Breast epithelium (tissue), 4 donors: ENCODE results near the gene CDK18. TPM values are rescaled to one million over a fixed set of nuclear protein-coding genes. Genes with fewer than 3 reads are reported as not detected.

Source experiments
- DNase-seq, 2 donors: peaks; one replicate each; pipeline ENCODE4 v3.0.0-alpha.2; 2019; ENCODE audit warnings: low spot score in 2 of 2
- H3K27ac ChIP-seq, 2 donors: fragments of 200-600 bp; sonication (generic) in 1 of 2; one replicate each; pipeline ENCODE4 v1.5.1; 2016 to 2019; ENCODE audit warnings: mild to moderate bottlenecking in 1 of 2
- H3K27me3 ChIP-seq, 2 donors: fragments of 200-600 bp; sonication (generic) in 1 of 2; one replicate each; pipeline versions ENCODE4 v1.5.1 to v1.6.0; 2017 to 2019; ENCODE audit warnings: control low read depth in 1 of 2, mild to moderate bottlenecking in 1 of 2
- H3K36me3 ChIP-seq: fragments of 200-600 bp; one replicate; pipeline ENCODE4 v1.5.1; 2019
- H3K4me1 ChIP-seq, 2 donors: fragments of 200-600 bp; sonication (generic); one replicate each; pipeline ENCODE4 v1.5.1; 2016 to 2019; ENCODE audit warnings: control low read depth in 1 of 2
- H3K4me3 ChIP-seq, 3 donors: fragments of 200-600 bp; sonication (generic); 1 replicate in 2 of 3; 2 replicates in 1 of 3; pipeline ENCODE4 v1.5.1; 2016 to 2019; ENCODE audit warnings: mild to moderate bottlenecking in 3 of 3, moderate library complexity in 2 of 3
- H3K9me3 ChIP-seq, 2 donors: fragments of 200-600 bp; sonication (generic) in 1 of 2; one replicate each; pipeline ENCODE4 v1.5.1; 2016 to 2019; ENCODE audit warnings: control low read depth in 1 of 2
- CTCF ChIP-seq, 3 donors: fragments of 450-650 bp; IDR thresholded peaks; one replicate each; pipeline ENCODE4 v1.5.1; 2016 to 2017; ENCODE audit warnings: antibody characterized with exemption in 3 of 3, mild to moderate bottlenecking in 3 of 3, moderate library complexity in 3 of 3
- POLR2A ChIP-seq: fragments of 450-650 bp; IDR thresholded peaks from one replicate; pipeline ENCODE4 v1.6.1; 2016; ENCODE audit warnings: antibody characterized with exemption, mild to moderate bottlenecking, moderate library complexity
- POLR2AphosphoS5 ChIP-seq, 3 donors: sonication (generic); formaldehyde crosslinking; IDR thresholded peaks; one replicate each; pipeline ENCODE4 v1.6.1; 2017; ENCODE audit warnings: antibody characterized with exemption in 3 of 3
- intact Hi-C: fragments of 100-400 bp; cut with DNase I; formaldehyde crosslinking; loops from one replicate; pipeline ENCODE4 v1.15.1; 2023; ENCODE audit warnings: low total_unique reads
- total RNA-seq, 3 donors: library from RNA; depleted of rRNA; stranded (reverse); fragments of >200 nt; gene quantifications; one replicate each; pipeline ENCODE4 v1.1.0, GENCODE V29; 2016

The CDK18 gene
- total RNA-seq, 3 donors from 2014 or later = 1.4 to 12.3 (median 9.2) TPM

- DNase-seq = no peak
- H3K36me3 ChIP-seq = no peaks in the 10 kb centered on the region
- no peak overlapping the region for H3K4me3 ChIP-seq
- TF ChIP-seq CTCF (IDR thresholded peaks at IDR 0.05) (no peak), POLR2AphosphoS5 (IDR thresholded peaks at IDR 0.05) (no peak), POLR2A (no peak)
- no peak overlapping the region for H3K27ac ChIP-seq
- H3K27me3 ChIP-seq = no peaks in the 10 kb centered on the region
- intact Hi-C loops = no loop called here
- peaks cover 5 to 6% of the 10 kb centered on the region in 2 donors for H3K4me1 ChIP-seq
- H3K9me3 ChIP-seq = no peaks in the 10 kb centered on the region
These were observed 2.2 kb upstream of the CDK18 start for GRCh38 chr1:205502111-205502810.

- TF ChIP-seq CTCF (IDR thresholded peaks at IDR 0.05) (no peak), POLR2AphosphoS5 (IDR thresholded peaks at IDR 0.05) (no peak), POLR2A (no peak)
- Histone ChIP-seq H3K9me3 (no peaks in the 10 kb centered on the region), H3K4me3 (no peak overlapping the region), H3K36me3 (no peaks in the 10 kb centered on the region), H3K27ac (no peak overlapping the region), H3K4me1 (peaks cover 5 to 6% of the 10 kb centered on the region in 2 donors), H3K27me3 (no peaks in the 10 kb centered on the region)
- intact Hi-C loops = no loop called here
- DNase-seq = no peak
These were observed 1.5 kb upstream of the CDK18 start for GRCh38 chr1:205502992-205503391.

- DNase-seq = no peak
- peak overlapping the region; percentile 81 to 84 for H3K27ac ChIP-seq
- H3K4me3 ChIP-seq = peak overlapping the region; percentile 50 to 80 (median 75)
- intact Hi-C loops = no loop called here
- H3K4me1 ChIP-seq = peaks cover 5 to 9% of the 10 kb centered on the region in 2 donors
- no peaks in the 10 kb centered on the region for H3K9me3 ChIP-seq
- TF ChIP-seq CTCF (IDR thresholded peaks at IDR 0.05) (no peak), POLR2AphosphoS5 (IDR thresholded peaks at IDR 0.05) (no peak), POLR2A (no peak)
- H3K27me3 ChIP-seq = no peaks in the 10 kb centered on the region
- H3K36me3 ChIP-seq = no peaks in the 10 kb centered on the region
These were observed 734 bp downstream of the CDK18 start for GRCh38 chr1:205505076-205505729.

- TF ChIP-seq CTCF (IDR thresholded peaks at IDR 0.05) = no peak
- TF ChIP-seq POLR2AphosphoS5 (IDR thresholded peaks at IDR 0.05) = no peak
- TF ChIP-seq POLR2A = no peak
- no peaks in the 10 kb centered on the region for H3K27me3 ChIP-seq
- H3K4me1 ChIP-seq = peaks cover under 1 to 11% of the 10 kb centered on the region in 2 donors
- H3K27ac ChIP-seq = peak overlapping the region; percentile 81 to 84
- H3K4me3 ChIP-seq = peak overlapping the region in 2 of 3 donors; percentile 75 to 80
- DNase-seq = peak in 1 of 2 donors; percentile 72
- intact Hi-C loops = no loop called here
- H3K36me3 ChIP-seq = no peaks in the 10 kb centered on the region
- H3K9me3 ChIP-seq = no peaks in the 10 kb centered on the region
These were observed 1.3 kb downstream of the CDK18 start for GRCh38 chr1:205505791-205506190.
